K562 (cell line): ENCODE results near the gene IPCEF1. TPM values are rescaled to one million over a fixed set of nuclear protein-coding genes. Genes with fewer than 3 reads are reported as not detected.

Source experiments
- CBX1 ChIP-seq: sonication (generic); IDR thresholded peaks from 2 replicates; pipeline ENCODE4 v1.6.1; 2016; ENCODE audit warnings: antibody characterized with exemption, low read depth, mild to moderate bottlenecking
- CSDE1 ChIP-seq, 2 experiments: fragments of 450-650 bp; IDR thresholded peaks; 2 replicates each; pipeline ENCODE4 v1.6.1; 2016; ENCODE audit warnings: mild to moderate bottlenecking in 1 of 2
- ELK3 ChIP-seq: fragments of 450-650 bp; formaldehyde crosslinking; IDR thresholded peaks from 2 replicates; pipeline ENCODE4 v1.4.0; 2020; ENCODE audit warnings: mild to moderate bottlenecking
- HDAC3 ChIP-seq: fragments of 450-650 bp; IDR thresholded peaks from 2 replicates; pipeline ENCODE4 v1.6.1; 2018; ENCODE audit warnings: borderline replicate concordance, mild to moderate bottlenecking, moderate library complexity; ENCODE audit not compliant: partially characterized antibody
- HDAC8 ChIP-seq: fragments of 450-650 bp; IDR thresholded peaks from 2 replicates; pipeline ENCODE4 v1.6.1; 2016; ENCODE audit warnings: mild to moderate bottlenecking, missing genetic modification characterization, moderate library complexity, missing compliant biosample characterization
- HINFP ChIP-seq: fragments of 450-650 bp; conservative IDR thresholded peaks from 2 replicates; pipeline ENCODE4 v1.6.1; 2016; ENCODE audit warnings: missing genetic modification characterization, low read depth, mild to moderate bottlenecking, control low read depth, missing compliant biosample characterization
- IRF1 ChIP-seq: sonication (generic); formaldehyde crosslinking; IDR thresholded peaks from 2 replicates; pipeline ENCODE4 v1.8.0; 2022; ENCODE audit warnings: missing genetic modification reagents, mild to moderate bottlenecking, borderline replicate concordance
- KAT2B ChIP-seq: IDR thresholded peaks from one replicate; pipeline ENCODE4 v1.6.1; 2012; ENCODE audit warnings: low read depth, mild to moderate bottlenecking, control low read depth, inconsistent platforms, low read length, moderate library complexity
- KDM1A ChIP-seq, 2 experiments: fragments of 450-650 bp; IDR thresholded peaks; 2 replicates each; pipeline ENCODE4 v1.6.1; 2016; ENCODE audit warnings: mild to moderate bottlenecking in 2 of 2
- NR4A1 ChIP-seq, 2 experiments: fragments of 250-450 bp in 1 of 2; fragments of 450-650 bp in 1 of 2; sonication (Bioruptor Pico) in 1 of 2; IDR thresholded peaks; 2 replicates each; pipeline versions ENCODE4 v1.4.0 to v1.6.1; 2016 to 2020; ENCODE audit warnings: mild to moderate bottlenecking in 2 of 2, missing compliant biosample characterization in 1 of 2, missing genetic modification characterization in 1 of 2, moderate library complexity in 1 of 2
- NUFIP1 ChIP-seq: fragments of 450-650 bp; IDR thresholded peaks from 2 replicates; pipeline ENCODE4 v1.6.1; 2018; ENCODE audit not compliant: partially characterized antibody
- PURB ChIP-seq: sonication (generic); formaldehyde crosslinking; IDR thresholded peaks from 2 replicates; pipeline ENCODE4 v1.9.0; 2021; ENCODE audit warnings: low read depth, mild to moderate bottlenecking, missing genetic modification reagents
- SMARCC2 ChIP-seq: fragments of 450-650 bp; IDR thresholded peaks from 2 replicates; pipeline ENCODE4 v1.6.1; 2017; ENCODE audit warnings: antibody characterized with exemption, moderate library complexity, mild to moderate bottlenecking, low read depth
- ZBTB12 ChIP-seq: fragments of 250-450 bp; sonication (Bioruptor Pico); IDR thresholded peaks from 2 replicates; pipeline ENCODE4 v1.4.0; 2020
- ZNF77 ChIP-seq: fragments of 250-450 bp; sonication (Bioruptor Pico); IDR thresholded peaks from 2 replicates; pipeline ENCODE4 v1.5.0; 2020
- polyA plus RNA-seq, 8 experiments: library from polyadenylated mRNA; depleted of rRNA in 4 of 8; stranded (reverse) in 5 of 8; unstranded in 3 of 8; fragments of >200 nt; fragmentation: Nextera tagmentation in 2 of 8; fragmentation: Illumina TruSeq in 1 of 8; extraction: Ambion mirVana in 2 of 8; extraction: Trizol in 1 of 8; gene quantifications; 2 replicates each; pipeline versions ENCODE4 v1.2.1 to v1.2.3, GENCODE V29; 2011 to 2014; ENCODE audit warnings: inconsistent platforms in 1 of 8, missing spikeins in 1 of 8
- total RNA-seq, 7 experiments: library from RNA; depleted of rRNA in 6 of 7; stranded (reverse); fragments of >200 nt in 6 of 7; fragmentation: Illumina TruSeq in 2 of 7; extraction: Trizol in 2 of 7; gene quantifications; 2 replicates each; pipeline versions ENCODE4 v1.2.1 to v1.2.3, GENCODE V29; 2011 to 2021; ENCODE audit warnings: low replicate concordance in 1 of 7
- TF ChIP-seq, protein P1 (sequence below): fragments of 450-650 bp; formaldehyde crosslinking; conservative IDR thresholded peaks from 2 replicates; pipeline ENCODE4 v1.4.0; 2022; ENCODE audit warnings: mild to moderate bottlenecking, missing genetic modification characterization
- TF ChIP-seq, protein P2 (sequence below): fragments of 200-800 bp; sonication (Bioruptor generic); IDR thresholded peaks from 2 replicates; pipeline ENCODE4 v1.6.1; 2017; ENCODE audit warnings: missing genetic modification characterization, missing compliant biosample characterization
- TF ChIP-seq, protein P3 (sequence below): fragments of 450-650 bp; IDR thresholded peaks from 2 replicates; pipeline ENCODE4 v1.6.1; 2016

The IPCEF1 gene
- total and polyA plus RNA-seq, 9 of the 15 experiments (the other 6 are each of a cell fraction or from before 2014, with no cell fraction given), result 0.14 to 0.18 TPM; not detected in 7

DNA sequence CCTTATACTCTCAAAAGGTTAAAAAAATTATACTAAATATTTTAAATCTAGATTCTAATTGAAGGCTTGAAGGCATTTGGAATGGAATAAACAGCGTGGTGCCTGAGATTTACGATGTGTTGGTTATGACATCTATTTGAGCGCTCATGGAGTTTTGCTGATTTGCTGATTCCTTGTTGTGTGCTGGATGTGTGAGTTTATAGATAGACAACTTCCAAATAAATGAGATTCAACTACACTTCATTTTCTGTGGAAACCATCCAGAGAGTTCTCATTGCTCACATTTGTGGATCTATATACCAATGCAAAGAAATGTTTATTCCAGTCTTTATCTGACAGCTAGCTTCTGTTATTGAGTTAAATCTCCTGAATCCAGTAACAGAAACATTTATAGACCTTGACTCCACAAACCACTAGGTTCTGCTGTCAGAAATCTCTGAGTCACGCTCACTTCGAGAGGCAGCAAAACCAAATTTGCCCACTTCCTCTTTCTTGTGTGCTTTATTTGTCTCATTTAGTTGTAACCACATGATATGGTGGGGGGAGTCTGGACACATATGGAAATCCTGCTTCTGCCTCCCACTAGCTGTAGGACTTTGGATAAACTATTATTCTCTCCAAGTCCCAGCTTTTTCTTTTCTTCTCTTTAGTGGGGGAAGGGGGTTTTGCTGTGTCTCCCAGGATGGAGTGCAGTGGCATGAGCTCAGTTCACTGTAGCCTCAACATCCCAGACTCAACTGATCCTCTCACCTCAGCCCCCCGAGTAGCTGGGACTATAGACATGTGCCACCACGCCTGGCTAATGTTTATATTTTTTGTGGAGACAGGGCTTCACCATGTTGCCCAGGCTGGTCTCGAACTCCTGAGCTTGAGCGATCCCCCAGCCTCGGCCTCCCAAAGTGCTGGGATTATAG, 54.5 kb downstream of the IPCEF1 start (continued):
- TF ChIP-seq, protein P1, sequence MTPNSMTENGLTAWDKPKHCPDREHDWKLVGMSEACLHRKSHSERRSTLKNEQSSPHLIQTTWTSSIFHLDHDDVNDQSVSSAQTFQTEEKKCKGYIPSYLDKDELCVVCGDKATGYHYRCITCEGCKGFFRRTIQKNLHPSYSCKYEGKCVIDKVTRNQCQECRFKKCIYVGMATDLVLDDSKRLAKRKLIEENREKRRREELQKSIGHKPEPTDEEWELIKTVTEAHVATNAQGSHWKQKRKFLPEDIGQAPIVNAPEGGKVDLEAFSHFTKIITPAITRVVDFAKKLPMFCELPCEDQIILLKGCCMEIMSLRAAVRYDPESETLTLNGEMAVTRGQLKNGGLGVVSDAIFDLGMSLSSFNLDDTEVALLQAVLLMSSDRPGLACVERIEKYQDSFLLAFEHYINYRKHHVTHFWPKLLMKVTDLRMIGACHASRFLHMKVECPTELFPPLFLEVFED (CRISPR knock-in tag), result no peak
- TF ChIP-seq PURB (no peak), CSDE1 (IDR thresholded peaks at IDR 0.05) (no peak), KDM1A (IDR thresholded peaks at IDR 0.05) (0 out of 4 replicates have a peak, but pooled peaks of 1 of the 2 experiments have one; percentile 24), ZNF77 (CRISPR knock-in tag) (no peak), SMARCC2 (no peak), KAT2B (no peak), NR4A1 (CRISPR knock-in tag; IDR thresholded peaks at IDR 0.05) (no peak), NR4A1 (tag; IDR thresholded peaks at IDR 0.05) (no peak), IRF1 (no peak), HDAC8 (no peak), HINFP (tag) (no peak), CBX1 (no peak), HDAC3 (no peak), ELK3 (no peak), NUFIP1 (no peak), ZBTB12 (CRISPR knock-in tag) (no peak)
- TF ChIP-seq, protein P2, sequence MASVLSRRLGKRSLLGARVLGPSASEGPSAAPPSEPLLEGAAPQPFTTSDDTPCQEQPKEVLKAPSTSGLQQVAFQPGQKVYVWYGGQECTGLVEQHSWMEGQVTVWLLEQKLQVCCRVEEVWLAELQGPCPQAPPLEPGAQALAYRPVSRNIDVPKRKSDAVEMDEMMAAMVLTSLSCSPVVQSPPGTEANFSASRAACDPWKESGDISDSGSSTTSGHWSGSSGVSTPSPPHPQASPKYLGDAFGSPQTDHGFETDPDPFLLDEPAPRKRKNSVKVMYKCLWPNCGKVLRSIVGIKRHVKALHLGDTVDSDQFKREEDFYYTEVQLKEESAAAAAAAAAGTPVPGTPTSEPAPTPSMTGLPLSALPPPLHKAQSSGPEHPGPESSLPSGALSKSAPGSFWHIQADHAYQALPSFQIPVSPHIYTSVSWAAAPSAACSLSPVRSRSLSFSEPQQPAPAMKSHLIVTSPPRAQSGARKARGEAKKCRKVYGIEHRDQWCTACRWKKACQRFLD, result no peak
- TF ChIP-seq, protein P3, sequence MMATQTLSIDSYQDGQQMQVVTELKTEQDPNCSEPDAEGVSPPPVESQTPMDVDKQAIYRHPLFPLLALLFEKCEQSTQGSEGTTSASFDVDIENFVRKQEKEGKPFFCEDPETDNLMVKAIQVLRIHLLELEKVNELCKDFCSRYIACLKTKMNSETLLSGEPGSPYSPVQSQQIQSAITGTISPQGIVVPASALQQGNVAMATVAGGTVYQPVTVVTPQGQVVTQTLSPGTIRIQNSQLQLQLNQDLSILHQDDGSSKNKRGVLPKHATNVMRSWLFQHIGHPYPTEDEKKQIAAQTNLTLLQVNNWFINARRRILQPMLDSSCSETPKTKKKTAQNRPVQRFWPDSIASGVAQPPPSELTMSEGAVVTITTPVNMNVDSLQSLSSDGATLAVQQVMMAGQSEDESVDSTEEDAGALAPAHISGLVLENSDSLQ, result peak; percentile 6; the same call in 1 of the 2 replicates
